ENCODE results near the gene PARG.
"Not testable (repeated sequence)": the region's sequence is repeated elsewhere in the genome, so short reads cannot be mapped to it uniquely, and the experiment has no call there.

Gene PARG

DNA sequence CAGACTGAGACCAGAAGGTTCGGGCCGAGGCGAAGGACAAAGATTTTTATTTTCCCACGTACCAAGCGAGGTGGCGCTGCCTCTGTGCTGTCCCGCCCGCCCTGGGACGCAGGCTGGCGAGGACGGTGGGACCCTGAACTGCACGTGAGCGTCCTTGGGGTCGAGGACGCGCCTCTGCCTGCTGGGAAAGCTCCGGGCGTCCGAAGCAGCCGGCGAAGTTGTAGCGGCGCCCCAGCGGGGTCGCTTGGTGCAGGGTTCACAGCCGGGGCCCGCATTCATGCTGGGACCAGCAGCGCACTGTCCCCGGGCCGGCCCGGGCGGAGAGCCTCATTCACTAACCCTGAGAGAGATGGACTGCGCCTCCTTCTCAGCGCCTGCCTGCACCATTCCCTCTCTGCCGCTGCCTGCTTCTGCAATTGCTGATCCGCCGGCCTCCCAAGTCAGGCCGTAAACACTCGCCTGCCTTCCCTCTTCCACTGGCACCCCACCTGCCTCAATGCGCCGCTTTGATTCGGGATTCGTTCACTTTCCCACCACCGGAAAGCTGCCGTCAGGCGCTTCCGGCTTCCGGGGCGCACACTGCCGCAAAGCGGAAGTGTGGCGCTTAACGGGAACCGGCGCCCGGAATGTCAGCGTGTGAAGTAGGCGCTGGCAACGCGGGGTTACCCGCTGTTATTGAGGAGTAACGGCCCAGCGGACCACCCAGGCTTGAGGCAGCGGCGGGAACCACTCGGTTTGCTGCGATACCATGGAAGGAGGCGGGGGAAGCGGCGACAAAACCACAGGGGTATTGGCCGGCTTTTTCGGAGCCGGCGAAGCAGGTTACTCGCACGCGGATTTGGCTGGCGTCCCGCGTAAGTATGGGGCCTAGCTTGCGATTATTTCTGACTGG lies at the start of gene PARG, which contains the start of gene TIMM23B:
TSS of gene PARG (minus strand) at position 581 of the 892 bp plus-strand sequence. CDS start at position 279, 302 bp downstream.
TSS of gene TIMM23B (plus strand) at position 607 of the 892 bp plus-strand sequence. CDS start at position 749, 142 bp downstream.
- DNase-seq = peak; percentile 31

DNA sequence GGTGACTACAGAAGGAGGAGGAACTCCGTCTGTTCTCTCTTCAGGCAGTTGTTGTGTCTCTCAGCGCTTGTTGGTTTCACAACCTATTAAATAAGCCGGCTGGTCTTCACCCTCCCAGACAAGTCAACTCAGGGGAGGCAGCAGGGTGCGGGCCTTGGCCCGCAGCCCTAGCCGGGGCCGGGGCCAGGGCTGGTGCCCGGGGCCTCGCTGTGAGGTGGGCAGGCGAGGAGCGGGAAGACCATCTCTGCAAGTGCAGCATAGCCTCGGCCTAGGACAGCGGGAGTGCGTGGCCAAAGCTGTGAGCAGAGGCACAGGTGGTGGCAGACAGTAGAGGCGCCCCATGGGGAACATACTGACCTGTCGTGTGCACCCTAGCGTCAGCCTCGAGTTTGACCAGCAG lies 46.5 kb upstream of the PARG start, which contains the start of gene AGAP6:
TSS of gene AGAP6 (plus strand) at position 31 of the 400 bp plus-strand sequence. CDS start at position 341, 310 bp downstream.
- not testable (repeated sequence) for DNase-seq

GRCh38 chr10:49987207-49987606 lies 45.4 kb upstream of the PARG start:
- DNase-seq = not testable (repeated sequence)

DNA sequence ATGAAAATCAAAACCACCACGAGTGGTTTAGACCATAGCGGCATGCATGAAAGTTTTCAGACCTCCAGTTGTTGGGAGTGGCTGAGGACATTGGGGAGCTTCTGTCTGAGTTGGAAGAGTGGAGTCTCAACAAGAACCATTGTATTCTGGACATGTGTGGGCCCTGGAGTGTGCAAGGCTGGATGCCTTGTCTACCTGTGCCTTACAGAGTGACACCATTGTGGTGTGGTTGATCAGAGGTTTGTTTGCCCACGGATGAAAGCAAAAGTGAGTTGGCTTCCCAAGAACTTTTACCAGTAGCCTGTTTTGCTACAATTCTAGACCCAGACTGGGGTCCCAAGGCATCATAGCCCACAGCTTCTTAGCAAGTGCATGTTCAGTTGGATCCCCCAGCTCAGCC lies 35.9 kb upstream of the PARG start:
- DNase-seq = not testable (repeated sequence)

- DNase-seq = not testable (repeated sequence)
Observed at GRCh38 chr10:49972094-49972493, 30.3 kb upstream of the PARG start.

DNA sequence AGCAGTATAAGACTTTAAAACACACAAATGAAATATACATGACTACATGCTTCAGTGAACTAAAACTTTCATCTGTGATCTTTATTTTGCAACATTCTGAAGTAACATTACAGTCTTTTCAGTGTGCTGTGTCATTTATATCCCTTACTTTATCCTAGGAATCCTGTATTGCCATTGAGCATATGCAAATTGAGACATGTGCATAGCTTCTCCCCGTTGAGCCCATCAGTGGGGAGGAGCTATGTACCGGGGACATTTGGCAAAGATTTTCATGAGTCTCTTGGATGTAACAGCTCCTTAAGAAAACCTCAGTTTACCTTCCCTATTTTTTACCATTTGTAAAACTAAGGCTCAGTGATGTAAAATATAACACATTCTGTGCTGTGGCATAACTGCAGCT lies 29.6 kb upstream of the PARG start:
- DNase-seq = not testable (repeated sequence)

GRCh38 chr10:49970331-49970857 lies 28.6 kb upstream of the PARG start:
- DNase-seq = not testable (repeated sequence)

DNA sequence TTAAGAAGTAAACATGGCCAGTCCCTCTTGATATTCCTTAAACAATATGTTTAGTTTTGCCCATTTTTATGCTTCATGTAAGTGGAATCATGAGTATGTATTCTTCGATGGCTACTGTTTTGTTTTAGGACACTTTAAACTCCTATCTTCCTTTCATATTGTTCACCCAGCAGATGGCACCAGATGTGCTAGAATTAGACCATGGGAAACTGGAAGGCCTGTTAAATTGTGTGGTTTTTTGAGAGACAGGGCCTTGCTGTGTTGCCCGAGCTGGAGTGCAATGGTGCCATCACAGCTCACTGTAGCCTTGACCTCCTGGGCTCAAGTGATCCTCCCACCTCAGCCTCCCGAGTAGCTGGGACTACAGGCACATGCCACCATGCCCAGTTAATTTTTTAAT lies 11.3 kb upstream of the PARG start:
- DNase-seq = not testable (repeated sequence)

DNA sequence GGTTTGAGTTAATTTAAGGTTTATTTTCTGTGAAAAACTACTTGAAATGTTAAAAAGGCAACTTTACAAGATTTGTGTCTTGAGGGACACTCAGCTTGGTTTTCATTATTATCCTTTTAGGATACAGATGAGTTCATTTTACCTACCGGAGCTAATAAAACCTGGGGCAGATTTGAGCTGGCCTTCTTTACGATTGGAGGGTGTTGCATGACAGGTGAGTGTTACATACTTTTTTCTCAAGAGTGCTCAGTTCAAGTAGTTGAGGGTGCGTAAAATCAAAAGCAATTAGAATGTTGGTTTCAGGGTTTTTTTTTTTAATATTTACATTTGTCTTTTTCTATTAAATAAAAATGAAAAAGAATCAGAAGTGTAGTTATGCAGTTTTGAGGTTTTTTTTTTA lies 10.2 kb upstream of the PARG start:
- DNase-seq = not testable (repeated sequence)

GRCh38 chr10:49948737-49949136 lies 6.9 kb upstream of the PARG start:
- DNase-seq = not testable (repeated sequence)

- DNase-seq = not testable (repeated sequence)
Observed at GRCh38 chr10:49948142-49948541, 6.3 kb upstream of the PARG start.

DNA sequence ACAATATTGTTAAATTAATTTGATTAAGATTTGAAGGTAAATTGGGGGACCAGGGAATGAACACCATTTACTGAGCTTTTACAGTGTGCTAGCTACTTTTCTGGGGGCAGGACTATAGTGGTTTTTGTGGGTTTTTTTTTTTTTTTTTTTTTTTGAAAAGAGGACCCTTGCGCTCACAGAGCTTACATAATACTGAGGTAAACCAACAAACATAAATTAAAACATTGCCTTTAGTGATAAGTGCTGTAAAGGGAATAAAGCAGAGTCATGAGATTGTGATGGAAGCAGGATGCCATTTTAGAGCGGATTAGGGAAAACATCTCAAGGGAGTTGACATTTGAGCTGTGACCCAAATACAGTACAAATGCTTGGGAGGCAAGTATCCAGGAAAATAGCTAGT lies 1.8 kb upstream of the PARG start:
- DNase-seq = not testable (repeated sequence)

- DNase-seq = not testable (repeated sequence)
Observed at GRCh38 chr10:49942339-49942705, 495 bp upstream of the PARG start.

- DNase-seq = not testable (repeated sequence)
Observed at GRCh38 chr10:49931959-49932728, 9.7 kb downstream of the PARG start.

GRCh38 chr10:49931276-49931675 lies 10.6 kb downstream of the PARG start:
- not testable (repeated sequence) for DNase-seq

DNA sequence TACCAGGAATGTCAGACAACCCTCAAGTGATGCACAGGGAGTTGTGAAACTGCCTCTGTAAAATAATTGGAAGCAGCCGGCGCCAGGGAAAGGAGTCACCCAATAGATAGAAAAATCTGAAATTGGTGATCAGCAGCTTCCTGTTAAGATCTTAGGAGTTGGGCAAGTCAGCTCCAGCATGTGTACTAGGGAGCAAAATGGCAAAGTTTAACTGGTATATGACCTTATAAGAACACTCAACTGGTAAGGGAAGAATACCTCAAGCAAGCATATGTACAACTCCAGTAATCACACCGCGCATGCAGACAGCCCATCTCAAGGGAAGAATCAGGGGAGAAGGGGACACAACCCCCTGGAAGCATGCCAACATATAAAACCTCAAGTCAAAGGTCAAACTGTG lies 18.3 kb downstream of the PARG start:
- not testable (repeated sequence) for DNase-seq

- not testable (repeated sequence) for DNase-seq
Observed at GRCh38 chr10:49922041-49922440, 19.8 kb downstream of the PARG start.

DNA sequence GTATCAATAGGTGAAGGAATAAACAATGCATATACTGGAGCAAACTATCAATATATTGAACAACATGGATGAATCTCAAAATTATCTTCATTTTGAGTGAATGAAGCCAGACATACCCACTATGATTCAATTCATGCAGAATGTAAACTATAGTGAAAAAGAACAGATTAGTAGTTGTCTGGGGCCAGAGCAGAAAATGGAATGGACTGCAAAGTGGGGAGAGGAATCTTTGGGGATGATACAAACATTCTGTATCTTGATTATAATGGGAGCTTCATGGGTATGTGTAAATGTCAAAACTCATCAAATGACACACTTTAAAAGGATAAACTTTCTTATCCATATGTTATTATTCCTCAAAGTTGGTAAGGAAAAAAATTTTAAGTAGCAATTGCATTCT lies 23.9 kb downstream of the PARG start:
- not testable (repeated sequence) for DNase-seq

DNA sequence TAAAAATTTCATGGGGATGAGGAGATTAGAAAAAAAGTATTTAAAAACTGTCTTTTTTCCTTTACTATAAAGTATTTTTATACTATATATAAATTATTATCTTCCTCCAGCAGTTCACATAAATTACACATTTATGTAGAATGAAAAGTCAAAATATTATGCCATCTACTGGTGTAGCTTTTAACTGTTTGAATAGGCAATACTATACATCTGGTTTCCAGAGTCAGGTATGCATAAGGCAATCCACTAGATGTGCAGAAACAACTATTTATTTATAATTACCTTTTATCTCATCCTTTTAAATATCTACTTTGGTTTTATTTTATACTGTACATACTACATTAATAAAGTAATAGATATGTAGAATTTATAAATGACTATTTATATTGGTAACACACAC lies 25.4 kb downstream of the PARG start:
- not testable (repeated sequence) for DNase-seq

GRCh38 chr10:49910295-49910694 lies 31.5 kb downstream of the PARG start:
- DNase-seq = not testable (repeated sequence)

DNA sequence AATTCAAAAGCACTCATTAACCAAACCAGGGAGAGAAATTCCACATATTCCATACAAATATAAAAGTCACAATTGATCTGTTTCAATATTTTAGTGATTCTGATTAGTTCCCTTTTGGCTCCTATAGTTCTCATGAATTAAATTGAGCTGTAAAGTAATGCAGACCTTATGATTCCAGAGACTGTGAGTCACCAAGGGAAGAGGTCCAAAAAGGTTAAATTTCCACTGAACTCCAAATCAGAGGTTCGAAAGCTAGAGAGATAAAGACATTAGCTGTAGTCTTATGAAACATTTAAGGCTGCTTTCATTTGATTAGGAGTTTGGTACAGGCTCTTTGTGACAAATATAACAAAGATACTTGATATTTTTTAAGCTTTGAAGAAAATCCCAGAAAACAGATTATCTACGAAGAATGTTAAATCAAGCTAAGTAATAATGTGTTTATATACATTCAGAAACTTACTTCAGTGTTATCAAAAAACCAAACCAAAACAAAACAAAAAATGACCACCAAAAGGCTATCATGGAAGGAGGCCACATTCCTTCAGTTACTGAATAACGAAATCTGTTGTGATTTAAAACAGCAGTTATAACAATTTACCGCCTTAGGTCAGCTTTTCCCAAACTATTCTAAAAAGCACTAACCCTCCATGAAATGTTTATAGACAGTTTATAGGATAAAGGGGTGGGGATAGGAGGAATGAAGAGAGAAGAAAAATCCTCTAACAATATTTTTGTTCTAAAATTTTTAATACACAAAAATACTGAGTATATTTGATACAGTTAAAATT lies 33.3 kb downstream of the PARG start:
- DNase-seq = not testable (repeated sequence)

- not testable (repeated sequence) for DNase-seq
Observed at GRCh38 chr10:49903829-49904228, 38.0 kb downstream of the PARG start.
